Breast epithelium (tissue), 4 donors: Measurements from ENCODE around the gene MAD1L1. TPM values are rescaled to one million over a fixed set of nuclear protein-coding genes. Genes with fewer than 3 reads are reported as not detected.

Experiments
- DNase-seq, 2 donors: peaks; one replicate each; pipeline ENCODE4 v3.0.0-alpha.2; 2019; ENCODE audit warnings: low spot score in 2 of 2
- H3K27ac ChIP-seq, 2 donors: fragments of 200-600 bp; sonication (generic) in 1 of 2; one replicate each; pipeline ENCODE4 v1.5.1; 2016 to 2019; ENCODE audit warnings: mild to moderate bottlenecking in 1 of 2
- H3K27me3 ChIP-seq, 2 donors: fragments of 200-600 bp; sonication (generic) in 1 of 2; one replicate each; pipeline versions ENCODE4 v1.5.1 to v1.6.0; 2017 to 2019; ENCODE audit warnings: control low read depth in 1 of 2, mild to moderate bottlenecking in 1 of 2
- H3K36me3 ChIP-seq: fragments of 200-600 bp; one replicate; pipeline ENCODE4 v1.5.1; 2019
- H3K4me1 ChIP-seq, 2 donors: fragments of 200-600 bp; sonication (generic); one replicate each; pipeline ENCODE4 v1.5.1; 2016 to 2019; ENCODE audit warnings: control low read depth in 1 of 2
- H3K4me3 ChIP-seq, 3 donors: fragments of 200-600 bp; sonication (generic); 1 replicate in 2 of 3; 2 replicates in 1 of 3; pipeline ENCODE4 v1.5.1; 2016 to 2019; ENCODE audit warnings: mild to moderate bottlenecking in 3 of 3, moderate library complexity in 2 of 3
- H3K9me3 ChIP-seq, 2 donors: fragments of 200-600 bp; sonication (generic) in 1 of 2; one replicate each; pipeline ENCODE4 v1.5.1; 2016 to 2019; ENCODE audit warnings: control low read depth in 1 of 2
- CTCF ChIP-seq, 3 donors: fragments of 450-650 bp; IDR thresholded peaks; one replicate each; pipeline ENCODE4 v1.5.1; 2016 to 2017; ENCODE audit warnings: antibody characterized with exemption in 3 of 3, mild to moderate bottlenecking in 3 of 3, moderate library complexity in 3 of 3
- POLR2A ChIP-seq: fragments of 450-650 bp; IDR thresholded peaks from one replicate; pipeline ENCODE4 v1.6.1; 2016; ENCODE audit warnings: antibody characterized with exemption, mild to moderate bottlenecking, moderate library complexity
- POLR2AphosphoS5 ChIP-seq, 3 donors: sonication (generic); formaldehyde crosslinking; IDR thresholded peaks; one replicate each; pipeline ENCODE4 v1.6.1; 2017; ENCODE audit warnings: antibody characterized with exemption in 3 of 3
- intact Hi-C: fragments of 100-400 bp; cut with DNase I; formaldehyde crosslinking; loops from one replicate; pipeline ENCODE4 v1.15.1; 2023; ENCODE audit warnings: low total_unique reads
- total RNA-seq, 3 donors: library from RNA; depleted of rRNA; stranded (reverse); fragments of >200 nt; gene quantifications; one replicate each; pipeline ENCODE4 v1.1.0, GENCODE V29; 2016

Gene MAD1L1
- total RNA-seq, 3 donors from 2014 or later: 27.7 to 33.9 (median 28.8) TPM

GRCh38 chr7:1798191-1798590, 434.6 kb downstream of the MAD1L1 start:
- DNase-seq: no peak
- peaks cover 14 to 36% of the 10 kb centered on the region in 2 donors for H3K9me3 ChIP-seq
- intact Hi-C loops: no loop called here

GRCh38 chr7:1794888-1795542, 437.7 kb downstream of the MAD1L1 start:
- peaks cover 21 to 48% of the 10 kb centered on the region in 2 donors for H3K9me3 ChIP-seq
- H3K27ac ChIP-seq: no peak overlapping the region
- DNase-seq: no peak
- H3K4me3 ChIP-seq: no peak overlapping the region
- TF ChIP-seq POLR2AphosphoS5 (IDR thresholded peaks at IDR 0.05): no peak
- TF ChIP-seq CTCF (IDR thresholded peaks at IDR 0.05): no peak
- TF ChIP-seq POLR2A: no peak
- H3K4me1 ChIP-seq: no peaks in the 10 kb centered on the region
- intact Hi-C loops: no loop called here
- no peaks in the 10 kb centered on the region for H3K27me3 ChIP-seq
- H3K36me3 ChIP-seq: no peaks in the 10 kb centered on the region

More at GRCh38 chr7:1798191-1798590, 434.6 kb downstream of the MAD1L1 start:
- Histone ChIP-seq H3K4me3 (no peak overlapping the region), H3K27me3 (no peaks in the 10 kb centered on the region), H3K4me1 (no peaks in the 10 kb centered on the region), H3K36me3 (no peaks in the 10 kb centered on the region), H3K27ac (no peak overlapping the region)
- TF ChIP-seq POLR2AphosphoS5 (IDR thresholded peaks at IDR 0.05) (no peak), CTCF (IDR thresholded peaks at IDR 0.05) (no peak), POLR2A (no peak)

- peaks cover 0 to 5% of the 10 kb centered on the region in 2 donors for H3K27me3 ChIP-seq
- no peak overlapping the region for H3K27ac ChIP-seq
- H3K36me3 ChIP-seq: no peaks in the 10 kb centered on the region
- TF ChIP-seq CTCF (IDR thresholded peaks at IDR 0.05): no peak
- no peak for TF ChIP-seq POLR2A
- no peak for TF ChIP-seq POLR2AphosphoS5 (IDR thresholded peaks at IDR 0.05)
- no peak overlapping the region for H3K4me3 ChIP-seq
- intact Hi-C loops: no loop called here
- no peak for DNase-seq
- H3K4me1 ChIP-seq: no peaks in the 10 kb centered on the region
- peaks cover 14 to 16% of the 10 kb centered on the region in 2 donors for H3K9me3 ChIP-seq
Observed at GRCh38 chr7:1787681-1788235, 445.0 kb downstream of the MAD1L1 start.

- DNase-seq: no peak
- no peak overlapping the region for H3K27ac ChIP-seq
- peaks cover 11 to 13% of the 10 kb centered on the region in 2 donors for H3K9me3 ChIP-seq
- no peak for TF ChIP-seq POLR2AphosphoS5 (IDR thresholded peaks at IDR 0.05)
- no peak for TF ChIP-seq POLR2A
- no peaks in the 10 kb centered on the region for H3K4me1 ChIP-seq
- intact Hi-C loops: no loop called here
- H3K27me3 ChIP-seq: peaks cover 0 to 5% of the 10 kb centered on the region in 2 donors
- H3K4me3 ChIP-seq: no peak overlapping the region
- no peaks in the 10 kb centered on the region for H3K36me3 ChIP-seq
Observed at GRCh38 chr7:1787241-1787640, 445.5 kb downstream of the MAD1L1 start.

GRCh38 chr7:1785839-1786238, 446.9 kb downstream of the MAD1L1 start:
- no peak for TF ChIP-seq POLR2AphosphoS5 (IDR thresholded peaks at IDR 0.05)
- TF ChIP-seq CTCF (IDR thresholded peaks at IDR 0.05): no peak
- no peak for TF ChIP-seq POLR2A
- peaks cover 0 to 8% of the 10 kb centered on the region in 2 donors for H3K9me3 ChIP-seq
- DNase-seq: no peak
- no peak overlapping the region for H3K4me3 ChIP-seq
- H3K4me1 ChIP-seq: no peaks in the 10 kb centered on the region
- peaks cover 0 to 5% of the 10 kb centered on the region in 2 donors for H3K27me3 ChIP-seq
- no peak overlapping the region for H3K27ac ChIP-seq
- no peaks in the 10 kb centered on the region for H3K36me3 ChIP-seq
- intact Hi-C loops: no loop called here
